Adrenal gland (tissue), 12 donors: ENCODE data around the gene FAM216B. TPM values are rescaled to one million over a fixed set of nuclear protein-coding genes. Genes with fewer than 3 reads are reported as not detected.

Experiments used
- DNase-seq, 7 donors: peaks; one replicate each; pipeline ENCODE4 v3.0.0-alpha.2; 2019 to 2020
- H3K27ac ChIP-seq, 5 donors: fragments of 200-600 bp; sonication (generic) in 4 of 5; 1 replicate in 3 of 5; 2 replicates in 2 of 5; pipeline versions ENCODE4 v1.5.1 to v1.8.0; 2016 to 2020; ENCODE audit warnings: mild to moderate bottlenecking in 1 of 5
- H3K27me3 ChIP-seq: fragments of 200-600 bp; 2 replicates; pipeline ENCODE4 v1.8.0; 2021
- H3K36me3 ChIP-seq, 2 donors: fragments of 200-600 bp; replicated peaks in 1 of 2; 1 replicate in 1 of 2; 2 replicates in 1 of 2; pipeline versions ENCODE4 v1.5.1 to v1.8.0; 2018 to 2022
- H3K4me1 ChIP-seq, 2 donors: fragments of 200-600 bp; replicated peaks in 1 of 2; 1 replicate in 1 of 2; 2 replicates in 1 of 2; pipeline versions ENCODE4 v1.5.1 to v1.8.0; 2018 to 2021
- H3K4me3 ChIP-seq, 4 donors: fragments of 200-600 bp; sonication (generic) in 3 of 4; one replicate each; pipeline ENCODE4 v1.5.1; 2016 to 2018
- H3K9me3 ChIP-seq, 3 donors: fragments of 200-600 bp; sonication (generic) in 1 of 3; replicated peaks in 1 of 3; 1 replicate in 2 of 3; 2 replicates in 1 of 3; pipeline versions ENCODE4 v1.5.1 to v1.8.0; 2016 to 2021
- CTCF ChIP-seq, 6 experiments: fragments of 450-650 bp in 4 of 6; fragments of 200-600 bp in 2 of 6; sonication (generic) in 1 of 6; IDR thresholded peaks; 1 replicate in 5 of 6; 2 replicates in 1 of 6; pipeline versions ENCODE4 v1.5.1 to v1.8.0; 2016 to 2021; ENCODE audit warnings: antibody characterized with exemption in 6 of 6, mild to moderate bottlenecking in 2 of 6, moderate library complexity in 1 of 6
- POLR2A ChIP-seq, 2 donors: fragments of 450-650 bp; IDR thresholded peaks; one replicate each; pipeline ENCODE4 v1.6.1; 2017; ENCODE audit warnings: antibody characterized with exemption in 2 of 2, mild to moderate bottlenecking in 2 of 2, moderate library complexity in 1 of 2
- WGBS, 4 donors: extraction: QIAGEN DNeasy Blood & Tissue Kit in 2 of 4; methylation state at CpG; one replicate each; pipeline versions ENCODE4 v1.1.5 to v1.1.7; 2013 to 2017; 5-methylcytosine and 5-hydroxymethylcytosine counted together
- intact Hi-C, 2 donors: fragments of 100-400 bp; cut with DNase I; formaldehyde crosslinking; loops; one replicate each; pipeline versions ENCODE4 v1.14.1 to v1.15.0; 2022 to 2023
- polyA plus RNA-seq, 3 donors: library from polyadenylated mRNA; stranded (reverse); fragments of 200-250 nt in 2 of 3; fragments of 350-450 nt in 1 of 3; fragmentation: Illumina TruSeq in 1 of 3; extraction: RNeasy Lipid Tissue Mini Kit (QIAGEN cat#74804) in 1 of 3; gene quantifications; one replicate each; pipeline ENCODE4 v1.2.3, GENCODE V29; 2013 to 2014
- total RNA-seq, 9 donors: library from RNA; depleted of rRNA in 4 of 9; stranded (reverse); fragments of >200 nt in 4 of 9; fragments of 120-200 nt in 1 of 9; fragmentation: NEBNext Ultra II Directional in 1 of 9; extraction: Animal tissue kit (Norgen Biotek cat#: 25700) in 1 of 9; gene quantifications; one replicate each; pipeline versions ENCODE4 v1.1.0 to v1.2.4, GENCODE V29; 2013 to 2023
- donor health status: healthy with polysubstance abuse.
- donor health status: Bipolar disorder and iron deficiency.
- donor health status: DM: yes; HTN: yes; CAD: no.
- donor health status: DM: no; HTN: no; CAD: no.
- donor health status: DM: no; HTN: no; CAD: no.
- donor health status: DM: yes; HTN: yes; CAD: no.

FAM216B gene
- total and polyA plus RNA-seq, 12 donors, result not detected

- H3K36me3 ChIP-seq, result no peaks in the 10 kb centered on the region
- intact Hi-C loops, result no loop called here
- H3K9me3 ChIP-seq, result no peaks in the 10 kb centered on the region
- WGBS, 4 donors, result 61 to 68% (median 67%) methylated on average over 4 of the region's 4 CpGs
- no peaks in the 10 kb centered on the region for H3K27me3 ChIP-seq
- H3K4me3 ChIP-seq, result no peak overlapping the region
- H3K27ac ChIP-seq, result no peak overlapping the region
- no peaks in the 10 kb centered on the region for H3K4me1 ChIP-seq
- TF ChIP-seq POLR2A (IDR thresholded peaks at IDR 0.05) (no peak), CTCF (IDR thresholded peaks at IDR 0.05) (no peak)
- no peak for DNase-seq
Observed at GRCh38 chr13:42747399-42747873, 33.9 kb upstream of the FAM216B start.

GRCh38 chr13:42750794-42751193, 30.6 kb upstream of the FAM216B start:
- WGBS, 4 donors, result 35 to 62% (median 50%) methylated on average over 5 of the region's 5 CpGs
- H3K4me3 ChIP-seq, result no peak overlapping the region
- DNase-seq, result no peak
- no peak overlapping the region for H3K27ac ChIP-seq
- TF ChIP-seq CTCF (IDR thresholded peaks at IDR 0.05), result no peak
- TF ChIP-seq POLR2A (IDR thresholded peaks at IDR 0.05), result no peak
- H3K4me1 ChIP-seq, result no peaks in the 10 kb centered on the region
- no peaks in the 10 kb centered on the region for H3K36me3 ChIP-seq
- no peaks in the 10 kb centered on the region for H3K27me3 ChIP-seq
- H3K9me3 ChIP-seq, result no peaks in the 10 kb centered on the region
- intact Hi-C loops, result no loop called here

- H3K4me3 ChIP-seq, result no peak overlapping the region
- 86 to 95% (median 90%) methylated on average over 3 of the region's 3 CpGs for WGBS, 4 donors
- no peak for TF ChIP-seq POLR2A (IDR thresholded peaks at IDR 0.05)
- TF ChIP-seq CTCF (IDR thresholded peaks at IDR 0.05), result no peak
- H3K36me3 ChIP-seq, result no peaks in the 10 kb centered on the region
- H3K27me3 ChIP-seq, result no peaks in the 10 kb centered on the region
- no peaks in the 10 kb centered on the region for H3K4me1 ChIP-seq
- intact Hi-C loops, result no loop called here
- no peak overlapping the region for H3K27ac ChIP-seq
- no peaks in the 10 kb centered on the region for H3K9me3 ChIP-seq
- no peak for DNase-seq
Observed at GRCh38 chr13:42751693-42752092, 29.7 kb upstream of the FAM216B start.

GRCh38 chr13:42752731-42753130, 28.7 kb upstream of the FAM216B start:
- no peak for DNase-seq

More at GRCh38 chr13:42752731-42753130, 28.7 kb upstream of the FAM216B start:
- intact Hi-C loops, result no loop called here
- TF ChIP-seq CTCF (IDR thresholded peaks at IDR 0.05) (no peak), POLR2A (IDR thresholded peaks at IDR 0.05) (no peak)
- Histone ChIP-seq H3K4me1 (no peaks in the 10 kb centered on the region), H3K36me3 (no peaks in the 10 kb centered on the region), H3K27me3 (no peaks in the 10 kb centered on the region), H3K27ac (no peak overlapping the region), H3K4me3 (no peak overlapping the region), H3K9me3 (no peaks in the 10 kb centered on the region)
- WGBS, 4 donors, result 88 to 99% (median 95%) methylated on average over 2 of the region's 2 CpGs
